Right atrium auricular region (tissue), 2 donors: ENCODE results near the gene RAP1GAP. TPM values are rescaled to one million over a fixed set of nuclear protein-coding genes. Genes with fewer than 3 reads are reported as not detected.

Experiments used
- DNase-seq: peaks from one replicate; pipeline ENCODE4 v3.0.0-alpha.2; 2019; ENCODE audit warnings: low spot score
- H3K27ac ChIP-seq, 2 donors: fragments of 200-600 bp; sonication (generic); 1 replicate in 1 of 2; 2 replicates in 1 of 2; pipeline ENCODE4 v1.5.1; 2016 to 2019
- H3K27me3 ChIP-seq, 2 donors: fragments of 200-600 bp; sonication (generic); one replicate each; pipeline versions ENCODE4 v1.5.1 to v1.6.0; 2017 to 2019
- H3K36me3 ChIP-seq: fragments of 200-600 bp; sonication (generic); one replicate; pipeline ENCODE4 v1.5.1; 2016
- H3K4me1 ChIP-seq, 2 donors: fragments of 200-600 bp; sonication (generic); one replicate each; pipeline versions ENCODE4 v1.5.1 to v1.6.0; 2017 to 2019
- H3K4me3 ChIP-seq, 2 donors: fragments of 200-600 bp; sonication (generic); 1 replicate in 1 of 2; 2 replicates in 1 of 2; pipeline ENCODE4 v1.5.1; 2017 to 2019; ENCODE audit warnings: mild to moderate bottlenecking in 1 of 2, moderate library complexity in 1 of 2
- H3K9me3 ChIP-seq, 2 donors: fragments of 200-600 bp; sonication (generic); one replicate each; pipeline ENCODE4 v1.5.1; 2019
- total RNA-seq, 2 donors: library from RNA; depleted of rRNA; stranded (reverse); fragments of >200 nt; gene quantifications; one replicate each; pipeline ENCODE4 v1.1.0, GENCODE V29; 2016
- TF ChIP-seq, protein P1 (sequence below), 2 donors: fragments of 200-600 bp; sonication (generic); IDR thresholded peaks; one replicate each; pipeline ENCODE4 v1.5.1; 2019; ENCODE audit warnings: antibody characterized with exemption in 2 of 2

RAP1GAP gene
- total RNA-seq, 2 donors from 2014 or later, result 4.0 to 8.4 TPM

GRCh38 chr1:21655748-21656147 is 13.4 kb downstream of the RAP1GAP start:
- Histone ChIP-seq H3K27me3 (no peaks in the 10 kb centered on the region), H3K4me1 (peaks cover 0 to 13% of the 10 kb centered on the region in 2 donors), H3K36me3 (no peaks in the 10 kb centered on the region), H3K27ac (no peak overlapping the region), H3K9me3 (no peaks in the 10 kb centered on the region), H3K4me3 (no peak overlapping the region)
- DNase-seq, result no peak
- TF ChIP-seq, protein P1, sequence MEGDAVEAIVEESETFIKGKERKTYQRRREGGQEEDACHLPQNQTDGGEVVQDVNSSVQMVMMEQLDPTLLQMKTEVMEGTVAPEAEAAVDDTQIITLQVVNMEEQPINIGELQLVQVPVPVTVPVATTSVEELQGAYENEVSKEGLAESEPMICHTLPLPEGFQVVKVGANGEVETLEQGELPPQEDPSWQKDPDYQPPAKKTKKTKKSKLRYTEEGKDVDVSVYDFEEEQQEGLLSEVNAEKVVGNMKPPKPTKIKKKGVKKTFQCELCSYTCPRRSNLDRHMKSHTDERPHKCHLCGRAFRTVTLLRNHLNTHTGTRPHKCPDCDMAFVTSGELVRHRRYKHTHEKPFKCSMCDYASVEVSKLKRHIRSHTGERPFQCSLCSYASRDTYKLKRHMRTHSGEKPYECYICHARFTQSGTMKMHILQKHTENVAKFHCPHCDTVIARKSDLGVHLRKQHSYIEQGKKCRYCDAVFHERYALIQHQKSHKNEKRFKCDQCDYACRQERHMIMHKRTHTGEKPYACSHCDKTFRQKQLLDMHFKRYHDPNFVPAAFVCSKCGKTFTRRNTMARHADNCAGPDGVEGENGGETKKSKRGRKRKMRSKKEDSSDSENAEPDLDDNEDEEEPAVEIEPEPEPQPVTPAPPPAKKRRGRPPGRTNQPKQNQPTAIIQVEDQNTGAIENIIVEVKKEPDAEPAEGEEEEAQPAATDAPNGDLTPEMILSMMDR (IDR thresholded peaks at IDR 0.05), result no peak

DNA sequence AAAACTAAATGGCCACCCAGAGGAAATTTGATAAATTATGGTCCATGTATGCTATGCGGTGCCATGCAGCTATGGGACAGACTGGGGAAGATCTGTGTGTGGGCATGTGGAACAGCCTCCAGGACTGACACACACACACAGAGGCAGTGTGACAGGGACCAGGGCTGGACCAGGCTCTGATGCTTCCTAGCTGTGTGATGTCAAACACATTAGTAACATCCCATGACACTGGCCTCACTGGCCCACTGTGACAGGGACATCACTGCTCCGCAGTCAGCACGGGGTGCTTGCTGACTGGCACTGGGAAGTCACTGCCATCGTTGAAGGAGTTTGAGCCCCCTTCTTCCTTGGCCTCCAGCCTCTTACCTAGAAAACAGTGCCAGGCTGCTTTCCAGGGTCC is 13.9 kb downstream of the RAP1GAP start:
- Histone ChIP-seq H3K27me3 (no peaks in the 10 kb centered on the region), H3K4me1 (peaks cover 0 to 15% of the 10 kb centered on the region in 2 donors), H3K9me3 (no peaks in the 10 kb centered on the region), H3K36me3 (no peaks in the 10 kb centered on the region), H3K4me3 (no peak overlapping the region), H3K27ac (no peak overlapping the region)
- TF ChIP-seq, protein P1 (IDR thresholded peaks at IDR 0.05), result no peak
- DNase-seq, result no peak

DNA sequence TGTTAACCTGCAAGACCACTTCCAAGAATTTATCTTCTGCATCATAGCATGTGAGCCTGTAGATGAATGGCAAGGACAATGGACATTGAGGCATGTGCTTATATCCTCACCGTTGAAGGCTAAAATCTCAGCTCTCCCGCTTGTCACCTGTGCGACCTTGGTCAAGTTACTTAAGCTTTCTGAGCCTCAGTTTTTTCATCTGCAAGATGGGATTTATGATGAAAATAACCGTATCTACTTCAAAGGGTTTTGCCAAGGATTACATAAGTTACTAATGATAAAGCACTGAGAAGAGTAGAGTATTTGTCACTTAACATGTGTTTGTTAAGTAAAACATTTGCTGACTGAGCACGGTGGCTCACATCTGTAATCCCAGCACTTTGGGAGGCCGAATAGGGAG is 14.9 kb downstream of the RAP1GAP start:
- H3K9me3 ChIP-seq, result no peaks in the 10 kb centered on the region
- TF ChIP-seq, protein P1 (IDR thresholded peaks at IDR 0.05), result no peak
- no peak for DNase-seq
- peaks cover 0 to 11% of the 10 kb centered on the region in 2 donors for H3K4me1 ChIP-seq
- no peaks in the 10 kb centered on the region for H3K27me3 ChIP-seq
- no peaks in the 10 kb centered on the region for H3K36me3 ChIP-seq
- no peak overlapping the region for H3K27ac ChIP-seq
- no peak overlapping the region for H3K4me3 ChIP-seq

DNA sequence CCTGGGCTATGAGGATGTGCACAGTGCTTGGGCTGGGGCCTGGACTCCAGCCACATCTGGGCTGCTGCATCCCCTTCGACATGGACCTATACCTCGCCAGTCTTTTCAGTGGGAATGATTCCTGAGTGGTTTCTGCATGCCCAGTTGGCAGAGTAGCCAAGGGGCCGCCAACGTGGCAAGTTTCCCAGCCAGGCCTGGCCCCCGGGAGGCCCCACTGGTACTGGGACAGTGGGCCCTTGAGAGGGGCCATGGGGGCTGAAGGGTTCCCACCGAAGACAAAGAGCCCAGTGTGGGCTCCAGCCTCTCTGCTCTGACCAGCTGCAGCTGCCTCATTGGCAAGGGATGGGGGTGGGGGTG is 15.4 kb downstream of the RAP1GAP start:
- Histone ChIP-seq H3K27me3 (no peaks in the 10 kb centered on the region), H3K27ac (no peak overlapping the region), H3K9me3 (no peaks in the 10 kb centered on the region), H3K4me3 (no peak overlapping the region), H3K4me1 (peaks cover 0 to 10% of the 10 kb centered on the region in 2 donors), H3K36me3 (no peaks in the 10 kb centered on the region)
- no peak for DNase-seq
- TF ChIP-seq, protein P1 (IDR thresholded peaks at IDR 0.05), result no peak

- TF ChIP-seq, protein P1 (IDR thresholded peaks at IDR 0.05), result no peak
- Histone ChIP-seq H3K9me3 (no peaks in the 10 kb centered on the region), H3K27ac (no peak overlapping the region), H3K4me3 (no peak overlapping the region), H3K36me3 (no peaks in the 10 kb centered on the region), H3K27me3 (no peaks in the 10 kb centered on the region), H3K4me1 (peaks cover 0 to 10% of the 10 kb centered on the region in 2 donors)
- DNase-seq, result no peak
Observed at GRCh38 chr1:21652937-21653743, 16.0 kb downstream of the RAP1GAP start.
